ENCODE data around the gene GDI2.
A peak's percentile ranks its signal among the peaks of the same experiment; 100 is the strongest.

The GDI2 gene

DNA sequence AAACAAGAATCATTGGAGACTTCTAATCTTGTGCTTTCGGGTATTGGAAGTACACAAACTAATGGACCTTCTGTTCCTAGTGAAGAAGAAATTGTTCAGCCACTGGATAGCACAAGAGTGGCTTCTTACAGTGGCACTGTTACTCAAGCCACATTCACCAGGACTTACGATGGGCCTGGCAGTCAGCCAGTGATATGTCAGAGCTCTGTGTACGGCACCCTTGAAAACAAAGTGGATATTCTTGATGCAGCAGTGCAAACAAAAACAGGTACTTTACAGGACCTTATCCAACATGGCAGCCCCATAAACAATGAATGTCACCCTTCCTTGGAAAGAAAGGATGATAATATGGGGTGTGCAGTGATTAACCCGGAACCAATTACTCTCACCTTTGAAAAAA is 67.0 kb downstream of the GDI2 start:
- no peak for DNase-seq (ENCODE audit: low read depth)
- TF ChIP-seq, protein P1, sequence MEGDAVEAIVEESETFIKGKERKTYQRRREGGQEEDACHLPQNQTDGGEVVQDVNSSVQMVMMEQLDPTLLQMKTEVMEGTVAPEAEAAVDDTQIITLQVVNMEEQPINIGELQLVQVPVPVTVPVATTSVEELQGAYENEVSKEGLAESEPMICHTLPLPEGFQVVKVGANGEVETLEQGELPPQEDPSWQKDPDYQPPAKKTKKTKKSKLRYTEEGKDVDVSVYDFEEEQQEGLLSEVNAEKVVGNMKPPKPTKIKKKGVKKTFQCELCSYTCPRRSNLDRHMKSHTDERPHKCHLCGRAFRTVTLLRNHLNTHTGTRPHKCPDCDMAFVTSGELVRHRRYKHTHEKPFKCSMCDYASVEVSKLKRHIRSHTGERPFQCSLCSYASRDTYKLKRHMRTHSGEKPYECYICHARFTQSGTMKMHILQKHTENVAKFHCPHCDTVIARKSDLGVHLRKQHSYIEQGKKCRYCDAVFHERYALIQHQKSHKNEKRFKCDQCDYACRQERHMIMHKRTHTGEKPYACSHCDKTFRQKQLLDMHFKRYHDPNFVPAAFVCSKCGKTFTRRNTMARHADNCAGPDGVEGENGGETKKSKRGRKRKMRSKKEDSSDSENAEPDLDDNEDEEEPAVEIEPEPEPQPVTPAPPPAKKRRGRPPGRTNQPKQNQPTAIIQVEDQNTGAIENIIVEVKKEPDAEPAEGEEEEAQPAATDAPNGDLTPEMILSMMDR (IDR thresholded peaks at IDR 0.05; ENCODE audit: low read depth, low read length, missing control alignments), result no peak
- H3K4me3 ChIP-seq (ENCODE audit: low read depth, low read length), result no peak overlapping the region

DNA sequence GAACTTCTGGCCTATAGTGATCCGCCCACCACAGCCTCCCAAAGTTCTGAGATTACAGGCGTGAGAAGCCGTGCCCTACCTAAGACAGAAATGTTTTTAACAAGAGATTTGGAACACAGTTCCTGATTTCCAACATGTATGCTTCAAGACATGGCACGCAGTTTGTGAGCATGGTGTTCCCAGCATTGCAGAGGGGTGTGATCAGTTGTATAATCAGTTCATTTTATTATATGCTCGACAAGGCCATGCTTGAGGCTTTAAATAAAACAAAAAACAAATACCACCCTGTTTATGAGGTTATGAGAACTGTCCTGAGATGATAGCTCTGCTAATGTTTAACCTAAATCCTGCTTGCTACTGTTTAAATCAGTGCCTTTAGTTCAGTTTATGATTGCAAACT is 68.4 kb downstream of the GDI2 start:
- TF ChIP-seq, protein P1 (IDR thresholded peaks at IDR 0.05; ENCODE audit: low read depth, low read length, missing control alignments), result no peak
- no peak overlapping the region for H3K4me3 ChIP-seq (ENCODE audit: low read depth, low read length)
- DNase-seq (ENCODE audit: low read depth), result no peak

DNA sequence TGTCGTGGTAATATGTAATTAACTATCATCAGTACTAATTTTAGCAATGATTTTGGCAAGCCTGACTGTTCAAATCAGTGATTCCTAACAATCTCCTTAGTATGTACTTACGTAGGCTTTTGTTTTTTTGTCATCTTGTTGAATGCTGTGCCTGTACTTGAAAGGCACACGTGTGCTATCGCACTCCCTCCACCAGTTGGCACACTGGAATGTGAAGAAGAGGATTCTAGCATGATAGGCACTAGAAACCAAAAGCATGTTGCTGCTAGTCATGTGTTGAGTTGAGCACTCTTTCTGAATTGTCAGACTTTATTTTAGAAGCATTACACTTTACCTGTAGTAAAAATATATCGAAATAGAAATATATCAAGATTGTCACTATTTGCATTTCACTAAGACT is 69.5 kb downstream of the GDI2 start:
- no peak overlapping the region for H3K4me3 ChIP-seq (ENCODE audit: low read depth, low read length)
- TF ChIP-seq, protein P1 (IDR thresholded peaks at IDR 0.05; ENCODE audit: low read depth, low read length, missing control alignments), result no peak
- DNase-seq (ENCODE audit: low read depth), result no peak

DNA sequence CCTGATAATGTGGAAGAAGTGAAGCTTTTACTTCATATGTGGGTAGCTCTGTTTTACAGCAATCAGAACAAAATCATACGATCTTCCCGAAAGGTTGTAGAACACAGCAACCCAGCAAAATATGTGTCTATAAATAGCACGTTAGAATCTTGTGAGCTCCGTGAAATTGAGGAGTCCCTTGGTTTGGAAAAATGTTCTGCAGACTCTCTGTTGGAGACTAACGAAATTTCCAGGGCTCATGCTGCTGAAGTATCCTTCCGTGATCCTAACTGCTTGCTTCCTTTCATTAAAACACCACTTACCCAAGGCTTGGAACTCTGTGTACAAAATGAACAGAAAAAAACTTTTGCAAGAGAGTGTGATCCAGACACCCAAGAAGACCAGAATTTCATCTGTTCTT is 71.1 kb downstream of the GDI2 start:
- no peak for DNase-seq (ENCODE audit: low read depth)
- no peak overlapping the region for H3K4me3 ChIP-seq (ENCODE audit: low read depth, low read length)
- TF ChIP-seq, protein P1 (IDR thresholded peaks at IDR 0.05; ENCODE audit: low read depth, low read length, missing control alignments), result no peak

DNA sequence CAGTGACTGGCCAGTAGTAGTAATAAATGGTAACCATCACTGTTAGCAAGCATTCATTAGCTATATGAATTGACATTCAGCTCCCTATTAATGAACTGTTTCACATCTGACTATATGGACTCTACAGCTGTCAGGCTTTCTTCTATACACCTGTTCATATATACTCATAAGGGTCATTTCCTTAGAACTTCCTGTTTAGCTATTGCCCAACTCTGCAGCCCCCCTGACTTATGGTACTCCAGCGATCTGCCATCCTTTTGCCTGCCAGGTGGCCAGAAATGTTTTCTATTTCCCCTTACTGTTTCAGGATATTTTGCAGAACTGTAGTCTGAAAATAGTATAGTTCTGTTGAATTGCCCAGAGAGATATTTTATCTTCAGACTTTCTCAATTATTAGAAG is 72.0 kb downstream of the GDI2 start:
- no peak for DNase-seq (ENCODE audit: low read depth)
- TF ChIP-seq, protein P1 (IDR thresholded peaks at IDR 0.05; ENCODE audit: low read depth, low read length, missing control alignments), result no peak

DNA sequence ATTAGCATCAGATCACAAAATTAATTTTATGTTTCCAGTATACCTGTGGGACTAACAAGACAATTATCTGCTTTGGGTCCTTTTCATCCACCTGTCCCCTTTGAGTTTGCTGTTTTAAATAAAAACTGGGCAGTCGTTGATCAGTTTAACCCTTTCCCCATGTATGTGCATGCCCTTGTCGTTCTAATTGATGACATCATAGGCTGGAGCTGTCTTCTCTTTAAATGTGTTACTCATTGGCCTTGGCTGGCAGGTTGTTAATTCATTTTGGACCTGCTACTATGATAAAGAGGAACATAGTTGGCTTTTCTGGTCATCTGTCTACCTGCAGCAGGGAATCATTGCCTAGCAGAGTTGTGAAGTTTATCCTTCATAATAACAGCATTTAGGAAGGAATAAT is 74.8 kb downstream of the GDI2 start:
- DNase-seq (ENCODE audit: low read depth), result no peak
- TF ChIP-seq, protein P1 (IDR thresholded peaks at IDR 0.05; ENCODE audit: low read depth, low read length, missing control alignments), result no peak
- H3K4me3 ChIP-seq (ENCODE audit: low read depth, low read length), result no peak overlapping the region

More for the DNA sequence above, 72.0 kb downstream of the GDI2 start:
- H3K4me3 ChIP-seq (ENCODE audit: low read depth, low read length), result no peak overlapping the region

DNA sequence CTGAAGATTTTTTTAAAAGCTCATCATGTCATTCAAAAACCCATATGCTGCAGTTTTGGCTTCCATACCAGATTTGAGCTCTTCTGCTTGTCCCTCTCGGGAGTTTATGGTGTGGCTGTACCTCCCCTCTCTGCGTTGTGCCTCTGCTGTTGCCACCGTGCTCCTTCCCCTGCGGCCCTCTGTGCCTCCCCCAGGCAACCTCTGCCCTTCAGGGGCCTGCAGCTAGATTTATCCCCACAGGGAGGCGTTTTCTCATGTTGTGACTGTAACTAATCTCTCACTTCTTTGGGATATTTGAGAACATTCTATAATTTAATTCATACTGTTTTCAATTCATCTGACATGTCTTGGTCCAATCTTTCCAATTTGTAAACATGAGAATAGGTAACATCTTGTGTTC is 75.9 kb downstream of the GDI2 start:
- no peak overlapping the region for H3K4me3 ChIP-seq (ENCODE audit: low read depth, low read length)
- DNase-seq (ENCODE audit: low read depth), result no peak
- TF ChIP-seq, protein P1 (IDR thresholded peaks at IDR 0.05; ENCODE audit: low read depth, low read length, missing control alignments), result peak; percentile 32
